T-helper 1 cell treated with Interleukin-12 subunit alpha and Interleukin-12 subunit beta and Interleukin-4 antibody, amounts not matched to agents 30 ng/mL and 1 ng/mL, for 36 hours (primary cell): ENCODE results near the gene LDHB. TPM values are rescaled to one million over a fixed set of nuclear protein-coding genes. Genes with fewer than 3 reads are reported as not detected.
"Not testable (repeated sequence)": the region's sequence is repeated elsewhere in the genome, so short reads cannot be mapped to it uniquely, and the experiment has no call there.

Source experiments
- intact Hi-C: fragments of 100-400 bp; cut with micrococcal nuclease; formaldehyde crosslinking; loops from one replicate; pipeline ENCODE4 v1.15.1; 2024
- total RNA-seq: library from RNA; stranded (reverse); gene quantifications from 2 replicates; pipeline ENCODE4 v1.2.3, GENCODE V29; 2022

Gene LDHB
- total RNA-seq, 1 donor from 2014 or later: 1,000 TPM

- intact Hi-C loops: no loop called here
Measured at GRCh38 chr12:21662122-21662792, 4.6 kb upstream of the LDHB start.

GRCh38 chr12:21661396-21662093 lies 3.9 kb upstream of the LDHB start:
- intact Hi-C loops: not testable (repeated sequence)

DNA sequence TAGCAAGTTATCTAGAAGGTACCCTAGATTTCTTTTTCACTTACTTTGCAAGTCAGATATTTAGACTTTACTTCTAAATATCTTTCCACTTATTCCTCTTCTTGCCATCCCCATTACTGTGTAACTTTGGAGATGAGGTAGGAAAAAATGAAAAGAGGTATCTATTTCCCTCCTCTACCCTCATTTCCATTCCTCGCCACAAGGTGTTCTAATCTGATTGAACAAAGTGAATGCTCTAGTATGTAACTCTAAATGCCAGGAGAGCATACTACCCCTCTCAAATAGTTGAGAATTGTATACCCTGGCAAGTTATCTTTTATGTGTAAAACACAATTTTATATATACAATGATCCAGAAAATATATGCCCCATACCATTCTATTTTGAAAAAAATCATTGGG lies 1.7 kb upstream of the LDHB start:
- intact Hi-C loops: loop anchor here (1.0 kb wide), 1 partner anchor 8 kb away; no protein-coding TSS in a partner anchor

DNA sequence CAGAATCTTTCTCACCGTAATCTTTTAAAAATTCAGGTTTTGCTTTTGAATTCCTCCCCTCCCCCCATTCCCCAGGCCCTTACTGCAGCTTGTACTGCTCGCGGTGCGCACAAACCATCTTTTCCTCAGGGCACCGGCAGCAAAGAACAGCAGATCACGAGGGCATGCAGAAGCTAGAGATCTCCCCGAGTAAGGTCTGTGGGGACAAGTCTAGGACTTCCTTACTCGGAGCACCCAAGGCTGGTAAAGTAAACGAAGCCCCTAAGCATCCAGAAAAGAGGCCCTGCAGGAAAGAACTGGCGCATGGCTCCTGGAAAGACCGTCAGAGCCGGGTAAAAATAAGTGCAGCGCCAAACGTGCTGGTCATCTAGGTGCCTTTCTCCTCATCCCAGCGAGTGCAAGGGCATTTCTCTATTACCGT lies 727 bp downstream of the LDHB start:
- intact Hi-C loops: loop anchor here (1.0 to 2.0 kb wide), 10 partner anchors 8 to 970 kb away; partner anchors contain the start of genes C2CD5, CMAS, GOLT1B and PYROXD1

DNA sequence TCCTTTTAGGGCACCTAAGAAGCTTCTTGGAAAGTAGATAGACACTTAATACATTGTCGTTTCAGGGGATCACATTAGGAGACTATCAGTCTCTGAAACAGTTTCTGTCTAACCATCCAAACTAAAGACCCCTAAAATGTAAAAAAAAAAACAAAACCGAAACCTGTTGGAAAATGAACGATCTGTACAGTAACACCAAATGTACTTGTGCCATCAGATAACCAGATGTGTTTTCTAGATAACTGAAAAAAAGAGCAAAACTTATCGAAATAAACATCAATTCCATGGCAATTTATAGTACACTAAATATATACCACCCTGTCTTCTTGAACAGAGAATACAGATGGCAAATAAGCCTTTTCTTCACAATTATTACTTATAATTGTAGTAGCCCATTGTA lies 2.1 kb downstream of the LDHB start:
- intact Hi-C loops: no loop called here

- intact Hi-C loops: no loop called here
Measured at GRCh38 chr12:21651821-21652220, 5.8 kb downstream of the LDHB start.

- intact Hi-C loops: no loop called here
Measured at GRCh38 chr12:21650997-21651396, 6.6 kb downstream of the LDHB start.

- intact Hi-C loops: loop anchor here (1.0 kb wide), 2 partner anchors 8 to 10 kb away; partner anchors contain the start of gene LDHB
Measured at GRCh38 chr12:21649034-21649433, 8.6 kb downstream of the LDHB start.

- intact Hi-C loops: no loop called here
Measured at GRCh38 chr12:21648378-21648777, 9.3 kb downstream of the LDHB start.

DNA sequence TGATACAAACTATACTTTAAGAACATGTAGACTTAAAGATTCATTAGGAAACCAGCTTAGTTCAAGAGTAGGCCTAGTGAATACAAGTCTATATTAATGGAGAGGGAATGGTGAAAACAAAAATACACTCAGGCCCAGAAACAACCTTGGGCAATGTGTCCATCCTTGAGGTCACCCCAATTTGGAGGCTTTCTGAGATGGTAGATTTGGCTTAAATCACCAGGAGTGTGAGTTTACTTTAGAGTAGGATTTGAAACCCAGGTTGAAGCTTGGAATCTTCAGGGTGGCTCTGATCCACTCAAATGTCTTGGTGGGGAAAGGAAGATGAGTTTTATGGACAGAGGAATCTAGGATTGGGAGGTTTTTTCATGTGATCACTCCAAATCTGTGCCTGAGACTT lies 10.5 kb downstream of the LDHB start:
- intact Hi-C loops: no loop called here

DNA sequence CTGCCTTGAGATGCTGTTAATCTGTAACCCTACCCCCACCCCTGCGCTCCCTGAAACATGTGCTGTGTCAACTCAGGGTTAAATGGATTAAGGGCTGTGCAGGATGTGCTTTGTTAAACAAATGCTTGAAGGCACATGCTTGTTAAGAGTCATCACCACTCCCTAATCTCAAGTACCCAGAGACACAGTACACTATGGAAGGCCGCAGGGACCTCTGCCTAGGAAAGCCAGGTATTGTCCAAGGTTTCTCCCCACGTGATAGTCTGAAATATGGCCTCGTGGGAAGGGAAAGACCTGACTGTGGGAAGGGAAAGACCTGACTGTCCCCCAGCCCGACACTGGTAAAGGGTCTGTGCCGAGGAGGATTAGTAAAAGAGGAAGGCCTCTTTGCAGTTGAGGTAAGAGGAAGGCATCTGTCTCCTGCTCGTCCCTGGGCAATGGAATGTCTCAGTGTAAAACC lies 12.6 kb downstream of the LDHB start:
- intact Hi-C loops: not testable (repeated sequence)

GRCh38 chr12:21644516-21644915 lies 13.1 kb downstream of the LDHB start:
- intact Hi-C loops: loop anchor here (5.0 kb wide), 1 partner anchor 37 kb away; no protein-coding TSS in a partner anchor

DNA sequence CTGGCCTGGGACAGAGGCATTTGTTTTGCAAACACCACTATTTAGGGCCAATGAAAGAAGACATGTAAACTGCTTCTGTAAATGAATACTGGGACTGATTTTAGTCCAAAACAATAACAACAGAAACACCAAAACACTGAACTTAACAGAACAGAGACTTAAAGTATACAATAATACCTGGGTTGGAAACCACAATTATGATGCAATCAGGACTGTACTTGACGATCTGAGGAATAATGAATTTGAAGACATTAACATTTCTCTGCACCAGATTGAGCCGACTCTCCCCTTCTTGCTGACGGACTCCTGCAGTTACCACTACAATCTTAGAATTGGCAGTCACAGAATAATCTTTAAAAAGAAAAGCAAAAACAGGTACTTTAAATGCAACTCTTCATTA lies 13.9 kb downstream of the LDHB start:
- intact Hi-C loops: loop anchor here (5.0 kb wide), 1 partner anchor 36 kb away; no protein-coding TSS in a partner anchor

DNA sequence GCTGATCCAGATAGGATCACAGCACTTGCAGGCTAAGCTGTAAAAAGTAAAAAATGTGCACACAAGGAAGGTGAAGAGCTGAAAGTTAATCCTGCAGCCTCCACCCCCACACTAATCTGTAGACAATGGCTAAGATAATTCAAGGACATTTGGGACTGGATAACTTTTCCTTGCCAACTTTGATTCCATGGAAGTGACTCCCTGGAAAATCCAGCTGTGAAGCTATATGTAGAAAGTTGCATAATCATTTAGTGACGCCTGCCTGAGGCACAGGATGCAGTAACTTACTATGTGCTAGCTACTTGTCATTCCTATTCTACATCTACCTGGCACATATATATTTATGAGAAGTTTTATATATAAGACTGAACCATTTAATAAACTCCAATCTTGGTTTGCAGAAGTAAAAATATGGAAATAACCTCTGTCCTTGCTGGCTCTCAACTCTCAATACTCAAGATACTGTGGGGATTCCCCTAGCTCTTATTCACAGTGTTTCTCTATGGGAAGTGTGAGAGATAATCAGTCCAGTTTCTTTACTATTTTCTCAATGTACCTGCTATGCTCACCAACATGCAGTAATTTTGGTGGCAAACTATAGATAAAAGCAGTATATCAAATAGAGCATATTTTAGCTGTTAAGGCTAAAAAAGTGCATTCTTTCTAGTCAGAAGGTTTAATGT lies 14.8 kb downstream of the LDHB start:
- intact Hi-C loops: loop anchor here (5.0 kb wide), 1 partner anchor 36 kb away; no protein-coding TSS in a partner anchor

DNA sequence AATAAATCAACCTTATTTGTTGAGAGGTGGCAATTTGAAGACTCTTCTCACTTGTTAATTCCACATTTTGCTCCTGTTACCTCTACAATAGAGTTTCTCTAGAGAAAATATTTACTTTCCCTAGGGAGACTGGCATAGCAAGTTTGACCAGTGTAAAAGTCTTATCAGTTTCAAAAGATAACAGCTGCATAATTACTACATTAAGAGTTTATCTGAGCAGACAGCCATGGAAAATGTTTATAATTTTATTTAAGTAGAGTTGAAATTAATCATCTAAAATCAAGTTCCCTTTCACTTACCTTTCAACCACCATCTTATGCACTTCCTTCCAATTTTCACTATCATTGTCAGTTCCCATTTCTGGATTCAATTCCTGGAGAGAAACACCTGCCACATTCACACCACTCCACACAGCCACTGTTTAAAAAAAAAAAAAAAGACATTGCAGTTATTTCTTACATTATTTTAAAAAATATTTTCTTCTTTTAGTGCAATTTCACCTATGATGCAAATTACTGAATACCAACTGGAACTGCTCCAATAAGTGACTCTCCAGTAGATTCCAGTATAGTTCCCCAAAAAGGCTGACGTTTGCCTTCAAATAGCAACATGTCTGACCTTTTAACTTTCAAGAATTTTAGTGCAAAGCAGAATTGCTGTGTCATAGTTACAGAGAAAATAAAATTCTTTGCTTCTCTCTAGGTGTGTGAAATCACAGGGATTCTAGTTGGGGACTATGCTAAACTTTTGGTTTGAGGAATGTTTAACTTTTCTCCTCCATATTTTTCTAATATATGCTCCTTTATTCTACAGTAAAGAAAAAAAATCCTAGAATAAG lies 19.4 kb downstream of the LDHB start:
- intact Hi-C loops: no loop called here

DNA sequence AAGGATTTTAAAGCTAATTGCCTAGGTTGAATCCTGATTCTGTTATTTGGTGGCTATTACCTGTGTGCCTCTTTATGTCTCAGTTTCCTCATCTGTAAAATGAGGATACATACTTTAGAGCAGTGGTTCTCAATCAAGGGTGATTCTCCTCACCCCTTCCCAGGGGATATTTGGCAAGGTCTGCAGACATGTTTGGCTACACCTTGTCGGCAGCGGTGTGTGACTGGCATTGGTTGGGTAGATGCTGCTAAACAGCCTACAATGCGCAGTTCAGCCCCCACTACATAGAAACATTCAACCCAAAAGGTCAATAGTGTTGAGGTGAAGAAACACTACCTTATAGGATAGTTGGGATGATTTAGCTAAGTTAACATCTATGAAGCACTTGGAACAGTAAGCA lies 23.4 kb downstream of the LDHB start:
- intact Hi-C loops: no loop called here

DNA sequence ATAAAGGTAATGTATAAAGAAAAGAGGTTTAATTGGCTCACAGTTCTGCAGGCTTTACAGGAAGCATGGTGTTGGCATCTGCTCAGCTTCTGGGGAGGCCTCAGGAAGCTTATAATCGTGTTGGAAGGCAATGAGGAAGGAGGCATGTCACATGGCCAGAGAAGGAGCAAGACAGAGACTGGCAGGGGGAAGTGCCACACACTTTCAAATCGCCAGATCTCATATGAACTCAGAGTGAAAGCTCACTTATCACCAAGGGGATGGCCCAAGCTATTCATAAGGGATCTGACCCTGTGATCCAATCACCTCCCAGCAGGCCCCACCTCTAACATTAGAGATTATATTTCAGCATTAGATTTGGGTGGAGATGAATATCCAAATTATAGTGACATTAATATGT lies 26.3 kb downstream of the LDHB start:
- intact Hi-C loops: no loop called here

GRCh38 chr12:21627924-21628323 lies 29.7 kb downstream of the LDHB start:
- intact Hi-C loops: no loop called here

GRCh38 chr12:21618566-21618965 lies 39.1 kb downstream of the LDHB start:
- intact Hi-C loops: no loop called here

DNA sequence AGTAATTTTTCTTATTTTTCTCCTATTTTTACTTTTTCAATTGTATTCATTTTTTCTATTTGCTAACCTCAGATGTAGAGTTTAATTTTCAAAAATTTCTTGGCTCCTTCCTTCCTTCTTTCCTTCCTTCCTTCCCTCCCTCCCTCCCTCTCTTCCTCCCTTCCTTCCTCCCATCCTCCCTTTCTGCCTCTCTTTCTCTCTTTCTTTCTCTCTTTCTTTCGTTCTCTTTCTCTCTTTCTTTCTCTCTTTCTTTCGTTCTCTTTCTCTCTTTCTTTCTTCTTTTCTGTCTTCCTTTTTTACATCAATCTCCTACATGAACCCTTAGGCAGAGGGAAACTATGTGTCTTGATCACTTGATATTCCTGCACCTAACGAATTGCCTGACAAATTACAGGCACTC lies 40.6 kb downstream of the LDHB start:
- intact Hi-C loops: no loop called here

DNA sequence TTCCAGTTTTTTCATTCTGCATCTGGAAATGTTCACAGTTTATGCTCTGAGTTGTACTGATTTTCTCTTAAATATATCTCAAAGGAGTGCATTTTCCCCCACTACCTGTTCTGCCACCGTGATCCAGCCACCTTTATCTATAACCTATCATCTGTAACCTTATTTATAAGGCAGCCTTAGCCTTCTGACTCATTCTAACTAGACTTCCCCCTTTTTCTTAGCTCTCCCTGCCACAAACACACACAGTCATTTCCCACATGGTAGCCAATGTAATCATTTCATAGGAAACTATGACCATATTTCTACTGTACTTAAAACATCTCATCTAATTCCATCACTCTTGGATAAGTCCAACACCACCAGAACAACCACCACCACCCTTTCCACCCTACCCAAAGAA lies 42.2 kb downstream of the LDHB start:
- intact Hi-C loops: loop anchor here (1.0 to 2.0 kb wide), 4 partner anchors 42 to 115 kb away; partner anchors contain the start of genes GOLT1B, LDHB and RECQL
